Skin of body (tissue), 2 donors: ENCODE data around the gene TAF15. TPM values are rescaled to one million over a fixed set of nuclear protein-coding genes. Genes with fewer than 3 reads are reported as not detected.

Experiments used
- DNase-seq: peaks from one replicate; lab custom pipeline; 2025; lab: John Stamatoyannopoulos, UW
- total RNA-seq: library from RNA; depleted of rRNA; stranded (reverse); fragments of >200 nt; gene quantifications from one replicate; pipeline ENCODE4 v1.2.3, GENCODE V29; 2014

TAF15 gene
- total RNA-seq, 1 donor from 2014 or later, result 85.4 TPM

DNA sequence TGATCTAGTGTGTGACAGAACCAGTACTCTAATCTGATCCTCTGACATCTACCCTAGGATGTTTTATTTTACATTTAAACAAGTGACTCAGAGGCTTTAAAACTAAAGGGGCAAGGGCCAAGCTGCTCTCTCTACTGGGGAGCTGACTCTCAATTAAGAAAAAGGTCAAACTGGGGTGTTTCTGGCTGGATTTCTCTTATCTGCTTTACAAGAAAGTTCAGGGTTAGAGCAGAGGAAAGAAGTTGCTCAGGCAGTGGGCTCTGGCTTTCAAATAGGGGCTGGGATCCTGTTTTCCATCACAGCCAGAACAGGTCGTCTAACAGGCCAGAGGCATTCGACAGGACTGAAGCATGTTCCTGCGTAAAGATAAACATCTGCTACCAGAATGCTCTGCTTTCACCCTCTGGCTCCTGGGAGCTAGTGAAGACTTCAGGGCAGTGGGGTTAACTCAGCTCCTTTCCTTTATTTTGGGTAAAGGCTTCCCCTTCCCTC, 22.3 kb upstream of the TAF15 start:
- no peak for DNase-seq

DNA sequence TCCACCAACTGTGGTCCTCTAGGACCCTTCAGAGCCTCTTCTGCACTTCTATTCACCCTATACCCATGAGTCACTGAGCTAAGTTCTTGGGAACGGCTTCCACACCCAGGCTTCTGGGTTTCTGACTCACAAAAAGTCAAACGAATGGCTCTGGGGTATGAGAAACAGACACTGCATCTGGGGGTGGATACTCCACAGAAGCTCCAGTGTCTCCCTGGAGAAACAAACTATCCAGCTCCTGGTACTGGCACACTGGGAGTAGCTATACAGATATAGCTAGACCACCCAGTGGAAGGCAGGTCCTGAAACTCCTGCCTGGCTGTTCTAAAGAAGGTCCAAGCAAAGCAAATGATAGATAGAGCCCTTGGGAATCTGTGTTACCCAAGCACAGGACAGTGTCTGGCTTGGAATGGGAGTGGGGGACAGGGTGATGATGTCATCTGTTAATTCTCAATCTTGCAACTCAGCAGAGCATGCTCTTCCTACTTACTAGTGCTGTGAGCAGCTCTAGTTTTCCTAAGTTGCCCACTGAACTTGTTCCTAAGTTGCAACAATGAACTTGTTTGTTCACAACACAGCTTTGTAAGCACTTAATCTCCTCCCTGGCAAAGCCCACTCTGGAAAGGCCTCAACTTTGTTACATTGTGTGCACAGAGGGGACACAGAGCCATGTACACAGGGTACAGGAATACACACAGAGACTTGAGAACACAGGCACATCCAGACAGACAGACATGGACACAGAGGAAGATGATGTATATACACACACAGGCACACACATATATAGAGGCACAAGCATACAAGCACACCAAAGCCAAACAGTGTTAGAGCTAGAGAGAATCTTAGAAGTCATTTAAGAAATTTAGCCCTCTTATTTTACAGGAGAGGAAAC, 20.6 kb upstream of the TAF15 start:
- no peak for DNase-seq

DNA sequence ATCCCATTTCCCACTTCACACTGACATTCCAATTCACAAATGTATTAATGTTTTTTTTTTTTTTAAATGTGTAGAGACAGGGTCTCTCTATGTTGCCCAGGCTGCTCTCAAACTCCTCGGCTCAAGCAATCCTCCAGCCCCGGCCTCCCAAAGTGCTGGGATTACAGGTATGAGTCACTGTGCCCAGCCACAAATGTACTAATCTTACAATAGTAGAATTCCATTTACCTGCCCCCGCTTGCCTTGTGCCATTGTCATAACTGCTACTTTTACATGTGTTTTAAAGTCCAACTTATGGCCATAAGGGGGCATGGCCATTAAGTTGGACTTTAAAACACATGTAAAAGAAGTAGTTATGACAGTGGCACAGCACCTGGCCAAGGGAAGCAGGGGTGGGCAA, 18.4 kb upstream of the TAF15 start:
- DNase-seq, result no peak

DNA sequence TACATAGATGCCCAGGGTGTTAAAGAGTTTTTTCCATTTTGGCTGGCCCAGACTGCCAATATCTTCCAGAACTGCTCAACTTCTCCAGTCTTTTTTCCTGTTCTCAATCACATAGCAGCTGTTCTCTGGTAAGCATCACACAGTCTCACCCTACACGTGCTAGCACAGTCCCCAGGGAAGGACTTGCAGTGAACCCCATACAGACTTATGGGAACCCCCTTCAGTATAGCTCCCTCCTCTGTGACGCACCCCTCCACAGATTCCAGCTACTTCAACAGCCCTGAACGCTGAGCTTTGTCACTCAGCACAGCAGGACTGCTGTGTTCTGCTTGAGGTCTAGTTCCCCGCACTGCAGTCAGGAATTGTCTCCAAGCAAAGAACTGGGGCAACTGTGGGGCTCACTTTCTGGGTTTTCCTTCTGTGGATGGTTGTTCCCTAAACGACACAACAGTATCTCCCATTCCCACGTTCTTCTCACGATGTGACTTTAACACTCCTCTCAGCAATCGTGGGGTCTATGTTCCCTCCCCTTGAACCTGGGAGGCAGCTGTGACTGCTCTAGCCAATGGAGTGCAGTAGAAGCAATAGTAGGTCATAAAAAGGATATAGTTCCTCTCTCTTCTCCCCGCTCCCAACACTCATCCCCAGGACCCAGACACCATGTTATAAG, 17.5 kb upstream of the TAF15 start:
- no peak for DNase-seq

DNA sequence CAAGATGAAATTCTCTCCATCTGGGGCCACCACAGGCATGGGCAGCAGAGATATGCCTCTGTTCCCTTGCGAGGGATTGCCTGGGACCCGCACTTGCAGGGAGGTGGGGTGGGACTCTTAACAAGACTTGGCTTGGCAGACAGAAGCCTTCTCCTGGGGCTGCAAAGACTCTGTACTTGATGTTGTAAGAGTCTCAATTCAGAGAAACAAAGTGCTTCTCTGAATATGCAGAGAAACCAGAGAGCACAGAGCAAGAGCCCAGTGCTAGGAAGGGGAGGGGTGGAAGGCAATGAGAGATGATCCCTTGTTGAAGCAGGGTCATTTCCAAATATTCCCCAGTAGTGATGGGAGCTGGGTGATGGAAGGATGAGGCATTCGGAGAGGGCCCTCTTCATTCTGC, 16.0 kb upstream of the TAF15 start:
- no peak for DNase-seq

DNA sequence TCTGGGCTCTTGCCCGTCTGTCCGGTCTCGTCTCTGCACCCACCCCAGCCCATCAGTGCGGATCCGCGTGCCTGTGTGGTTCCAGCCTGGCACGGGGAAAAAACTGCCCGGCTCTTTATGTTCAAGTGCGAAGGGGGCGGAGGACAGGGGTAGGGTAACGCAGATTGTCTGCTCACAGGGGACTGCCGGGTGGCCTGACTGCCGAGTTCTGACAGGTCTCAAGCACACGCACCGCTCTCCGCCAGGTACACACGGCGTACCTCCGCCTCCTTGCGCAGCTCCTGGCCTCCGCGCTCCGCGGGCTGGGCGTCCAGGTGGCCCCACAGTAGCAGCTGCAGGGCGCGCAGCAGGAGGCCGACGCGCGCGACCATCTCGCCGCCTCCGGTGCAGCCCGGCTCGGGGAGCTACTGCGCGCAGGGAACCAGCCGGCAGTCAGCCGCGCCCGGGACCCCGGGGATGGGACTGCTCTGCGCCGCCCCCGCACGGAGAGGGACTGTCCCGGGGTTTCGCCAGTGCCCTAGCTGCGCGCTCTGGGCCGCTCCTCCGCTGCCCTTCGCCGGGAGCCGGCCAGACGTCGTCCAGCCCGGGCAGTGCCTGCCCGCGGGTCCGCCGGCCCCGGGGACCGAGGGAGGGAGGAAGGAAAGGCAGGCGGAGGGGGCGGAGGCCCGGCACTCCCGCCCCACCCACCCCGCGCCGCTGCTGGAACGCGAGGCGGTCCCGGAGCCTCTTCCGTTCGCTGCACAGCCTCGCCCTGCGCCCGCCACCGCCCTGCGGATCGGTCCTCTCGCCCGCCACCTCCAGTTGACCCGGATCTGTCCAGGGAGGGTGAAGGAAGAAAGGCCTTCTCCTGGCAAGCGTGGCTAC, 14.0 kb upstream of the TAF15 start, which contains the start of gene MMP28:
Gene MMP28, minus strand, starts transcription at position 635 of the 864 bp plus-strand sequence. Its CDS starts 264 bp downstream, at position 371.
- no peak for DNase-seq

DNA sequence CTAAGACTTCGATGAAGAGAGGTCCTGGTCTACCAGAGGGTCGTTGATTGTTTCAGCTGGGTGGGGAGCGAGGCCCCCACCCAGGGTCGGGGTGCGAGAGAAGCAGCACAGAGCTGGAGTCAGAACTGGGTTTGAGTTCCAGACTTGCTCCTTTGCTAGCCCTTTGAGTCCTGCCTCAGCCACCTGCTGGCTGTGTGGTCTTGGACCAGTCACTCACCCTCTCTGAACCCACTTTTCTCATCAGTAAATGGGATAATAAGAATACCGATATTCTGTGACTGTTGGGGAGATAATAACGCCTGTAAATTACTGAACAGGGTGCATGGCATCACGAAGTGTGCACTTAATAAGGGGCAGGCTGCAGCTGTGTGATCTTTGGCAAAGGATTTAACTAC, 13.4 kb upstream of the TAF15 start:
- DNase-seq, result no peak

DNA sequence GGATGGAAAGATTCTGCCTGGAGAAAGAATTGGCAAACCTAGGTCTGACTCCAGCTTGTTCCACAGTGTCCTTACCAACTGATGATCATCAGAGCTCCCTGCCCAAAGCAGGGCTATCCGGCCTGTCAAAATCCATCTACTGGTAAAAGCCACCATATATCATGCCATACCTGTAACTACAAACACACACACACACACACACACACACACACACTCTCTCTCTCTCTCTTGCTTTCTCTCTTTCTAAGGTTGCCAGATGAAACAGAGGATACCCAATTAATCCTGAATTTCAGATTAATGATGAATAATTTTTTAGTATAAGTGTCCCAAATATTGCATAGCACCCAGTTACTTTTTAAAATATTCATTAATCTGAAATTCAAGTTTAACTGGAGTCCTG, 12.3 kb upstream of the TAF15 start:
- DNase-seq, result no peak

DNA sequence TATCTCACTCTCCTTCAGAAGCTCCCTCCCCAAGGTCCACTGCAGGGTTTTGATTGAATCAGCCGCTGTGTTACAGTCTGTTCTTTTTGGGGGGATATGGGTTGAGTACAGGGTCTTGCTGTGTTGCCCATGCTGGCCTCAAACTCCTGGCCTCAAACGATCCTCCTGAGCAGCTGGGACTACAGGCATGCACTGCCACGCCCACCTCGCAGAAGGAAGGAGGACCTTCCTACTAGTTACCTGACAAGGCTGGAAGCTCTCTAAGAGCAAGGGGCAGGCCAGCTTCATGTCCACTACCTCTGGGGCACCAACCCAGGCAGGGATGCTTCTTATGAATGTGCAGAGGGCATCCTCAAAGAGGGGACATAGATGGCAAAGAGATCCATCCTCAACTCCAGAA, 11.9 kb upstream of the TAF15 start:
- no peak for DNase-seq

DNA sequence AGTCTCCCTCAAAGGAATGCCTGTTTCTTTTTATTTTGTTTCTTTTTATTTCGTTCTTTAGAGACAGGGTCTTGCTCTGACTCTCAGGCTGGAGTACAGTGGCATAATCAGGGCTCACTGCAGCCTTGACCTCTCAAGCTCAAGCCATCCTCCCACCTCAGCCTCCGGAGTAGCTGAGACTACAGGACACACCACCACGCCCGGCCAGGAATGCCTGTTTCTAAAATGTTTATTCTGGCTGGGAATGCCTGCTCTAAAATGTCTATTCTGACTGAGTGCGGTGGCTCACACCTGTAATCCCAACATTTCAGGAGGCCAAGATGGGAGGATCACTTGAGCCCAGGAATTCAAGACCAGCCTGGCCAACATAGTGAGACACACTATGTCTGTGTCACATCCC, 11.4 kb upstream of the TAF15 start:
- DNase-seq, result no peak

DNA sequence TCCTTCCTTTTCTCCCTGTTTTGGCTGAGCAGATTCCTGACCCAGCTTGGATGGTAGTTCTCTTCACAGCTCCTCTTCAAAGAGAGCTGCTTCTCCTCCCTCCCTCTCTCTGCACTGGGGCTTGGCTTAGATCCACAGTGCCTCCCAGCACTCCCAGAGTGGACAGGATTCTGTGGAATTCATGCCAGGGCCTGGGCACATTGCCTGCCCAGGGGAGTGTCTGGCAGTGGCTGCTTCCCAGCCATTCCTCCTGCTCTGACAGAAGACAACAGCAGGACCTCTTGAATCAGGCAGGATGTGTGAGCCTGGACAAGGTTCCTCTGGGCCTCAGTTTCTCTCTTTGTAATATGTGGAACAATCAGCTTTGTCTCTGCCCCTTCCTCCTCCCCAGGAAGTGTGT, 9.3 kb upstream of the TAF15 start:
- DNase-seq, result no peak

DNA sequence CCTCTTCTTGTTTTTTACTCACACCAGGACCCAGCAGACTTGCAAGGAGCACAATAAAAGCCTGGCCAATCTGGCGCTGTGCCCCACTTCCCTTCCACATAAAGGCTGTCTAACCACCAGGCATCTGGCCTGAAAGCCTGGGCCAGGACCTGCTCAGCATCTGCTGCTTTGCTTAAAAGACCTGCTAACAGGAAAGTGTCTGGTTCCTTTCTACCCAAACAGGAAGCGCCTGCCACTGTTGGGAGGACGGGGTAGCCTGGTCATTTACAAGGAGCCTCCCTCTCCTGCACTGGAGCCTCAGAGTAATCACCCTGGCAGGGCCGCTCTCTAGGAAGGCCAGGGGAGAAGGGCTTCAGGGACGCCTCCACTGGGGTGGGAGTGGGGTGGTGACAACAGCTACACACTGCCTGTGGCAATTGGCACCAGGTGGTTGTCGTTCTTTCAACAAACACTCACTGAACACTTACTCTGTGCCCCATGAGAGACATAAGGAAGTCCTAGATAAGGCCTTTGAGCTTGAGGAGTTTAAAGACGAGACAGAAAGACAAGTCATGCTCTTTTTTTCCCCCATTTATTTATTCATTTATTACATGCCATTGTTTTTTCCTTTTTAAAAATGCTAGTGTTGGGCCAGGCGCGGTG, 7.6 kb upstream of the TAF15 start:
- DNase-seq, result peak; percentile 48

DNA sequence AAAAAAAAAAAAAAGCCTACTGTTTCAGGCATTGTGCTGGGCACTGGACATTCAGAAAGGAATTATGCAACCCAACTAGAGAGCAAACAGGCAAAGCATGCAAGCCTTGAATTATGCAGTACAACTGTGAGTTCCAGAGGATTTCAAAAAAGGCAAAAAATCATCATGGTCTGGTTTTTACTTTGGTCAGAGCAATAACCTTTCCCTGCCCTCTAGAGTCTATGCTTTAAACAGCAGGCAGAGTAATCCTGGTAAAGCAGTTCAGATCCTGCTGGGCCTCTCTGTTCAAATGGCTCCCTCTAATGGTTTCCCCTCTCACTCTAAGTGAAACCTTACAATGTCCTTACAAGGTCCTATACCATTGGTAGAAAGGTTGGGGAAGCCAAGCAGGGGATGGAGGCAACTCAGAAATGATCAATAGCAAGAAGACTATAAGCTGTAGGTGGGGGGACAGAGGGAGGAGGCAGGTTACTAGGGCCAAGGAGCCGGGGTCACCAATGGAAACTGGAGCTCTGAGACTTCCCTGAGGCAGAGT, 4.6 kb upstream of the TAF15 start:
- DNase-seq, result peak; percentile 87

DNA sequence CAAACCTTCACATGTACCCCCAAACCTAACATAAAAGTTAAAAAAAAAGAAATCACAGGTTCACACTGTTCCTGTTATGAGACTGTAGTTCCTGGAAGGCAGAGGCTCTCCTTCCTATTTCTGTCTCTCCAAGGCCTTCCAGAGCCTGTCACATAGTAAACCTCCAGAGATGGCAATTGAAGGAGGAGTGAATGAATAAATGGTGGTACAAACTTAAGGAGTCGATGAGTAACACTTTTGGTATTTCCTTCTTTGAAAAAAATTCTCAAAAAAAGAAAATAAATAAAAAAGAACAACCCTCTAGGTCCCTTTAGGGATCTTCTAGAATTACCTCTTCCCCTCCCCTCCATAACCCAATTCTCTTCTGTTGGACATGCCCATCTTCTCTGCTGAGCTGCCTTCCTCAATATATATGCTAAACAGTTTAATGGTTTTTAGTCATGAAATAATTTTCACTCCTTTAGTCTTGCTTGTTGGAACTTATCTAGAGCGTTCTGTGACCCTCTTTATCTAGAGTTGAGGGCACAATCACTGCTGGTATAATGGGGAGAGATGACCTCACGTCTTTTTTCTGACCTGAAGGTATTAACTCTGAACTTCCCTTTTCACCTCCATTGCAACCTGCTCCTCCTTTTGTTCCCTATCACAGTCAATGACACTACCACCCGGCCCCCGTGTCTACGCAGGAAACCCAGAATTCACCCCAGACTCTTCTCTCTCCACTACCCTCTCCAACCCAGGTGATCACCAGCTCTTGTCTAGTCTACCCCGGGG, 1.7 kb upstream of the TAF15 start:
- no peak for DNase-seq

DNA sequence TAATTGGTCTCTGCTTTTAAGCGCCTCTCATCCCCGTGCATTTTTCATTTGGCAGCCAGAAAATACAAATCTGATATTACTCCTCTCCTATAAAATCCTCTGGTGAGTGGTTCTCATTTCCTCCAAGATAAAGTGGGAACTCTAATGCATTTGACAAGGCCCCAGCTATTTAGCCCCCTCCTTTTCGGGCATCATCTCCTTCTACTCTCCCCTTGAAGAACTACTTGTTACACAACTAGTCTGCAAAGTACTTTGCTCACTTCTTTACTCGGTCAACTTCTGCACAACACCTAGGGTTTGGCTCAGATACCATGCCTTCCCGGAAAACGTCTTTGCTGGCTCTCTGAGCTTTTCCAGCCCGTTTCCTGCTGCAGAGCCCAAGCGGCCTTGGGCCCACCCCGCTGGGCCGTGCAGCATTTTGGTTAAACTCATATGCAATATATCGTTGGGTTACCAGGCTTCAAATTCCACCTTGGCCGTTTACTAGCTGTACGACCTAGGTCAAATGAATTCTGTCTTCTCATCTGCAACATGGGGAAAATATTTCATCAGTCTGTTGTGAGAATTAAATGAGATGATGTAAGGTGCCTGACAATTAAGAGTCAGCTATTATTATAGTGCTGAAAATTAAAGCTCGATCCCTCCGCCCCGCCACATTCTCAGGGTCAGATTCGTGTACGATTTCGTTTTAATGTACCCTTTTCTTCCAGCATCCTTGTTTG, 883 bp upstream of the TAF15 start:
- no peak for DNase-seq

DNA sequence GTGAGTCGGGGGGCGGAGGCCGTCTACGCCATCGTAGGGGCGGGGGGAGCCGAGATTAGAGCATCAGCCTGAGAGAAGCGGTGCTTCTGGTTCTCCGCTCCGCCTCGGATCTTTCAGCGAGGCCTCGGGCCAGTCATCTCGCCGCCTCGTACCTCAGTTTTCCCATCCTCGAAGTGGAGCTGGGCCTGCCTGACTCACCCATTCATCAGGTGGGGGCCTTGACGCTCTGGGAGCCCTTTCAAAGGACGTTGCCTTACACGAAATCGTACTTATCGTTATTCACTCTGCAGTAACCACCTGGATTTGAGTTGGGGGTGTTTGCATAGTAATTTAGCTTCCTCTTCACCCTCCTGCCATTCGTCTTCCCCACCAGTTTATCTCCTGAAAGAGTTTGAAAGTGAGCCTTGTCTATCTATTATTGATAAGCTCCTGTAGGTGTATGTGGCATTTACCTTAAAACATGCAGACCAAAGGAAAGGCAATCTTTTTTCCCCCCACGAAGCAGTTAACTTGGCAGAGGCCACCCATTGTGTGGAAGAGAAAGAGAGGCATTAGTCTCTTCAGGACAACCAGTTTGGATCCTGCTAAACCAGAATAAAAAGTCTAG, 674 bp downstream of the TAF15 start:
- no peak for DNase-seq

DNA sequence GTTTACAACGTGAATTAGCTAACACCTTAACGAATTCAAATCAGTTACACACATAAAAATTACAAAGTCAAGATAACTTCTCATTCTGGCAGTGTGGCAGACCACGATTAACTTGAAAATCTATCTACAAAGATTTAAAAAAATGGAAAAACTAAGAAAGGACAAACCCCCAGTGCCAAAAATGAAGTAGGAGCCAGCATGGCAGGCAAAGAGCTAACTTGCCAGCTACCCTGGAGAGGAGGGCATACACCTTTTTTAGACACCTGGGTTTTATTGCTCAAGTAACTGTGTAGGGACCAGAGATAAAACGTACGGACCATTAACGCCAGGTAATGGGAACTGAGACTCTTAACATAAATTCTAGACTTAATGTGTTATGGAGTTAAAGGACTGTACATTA, 2.5 kb downstream of the TAF15 start:
- DNase-seq, result no peak

DNA sequence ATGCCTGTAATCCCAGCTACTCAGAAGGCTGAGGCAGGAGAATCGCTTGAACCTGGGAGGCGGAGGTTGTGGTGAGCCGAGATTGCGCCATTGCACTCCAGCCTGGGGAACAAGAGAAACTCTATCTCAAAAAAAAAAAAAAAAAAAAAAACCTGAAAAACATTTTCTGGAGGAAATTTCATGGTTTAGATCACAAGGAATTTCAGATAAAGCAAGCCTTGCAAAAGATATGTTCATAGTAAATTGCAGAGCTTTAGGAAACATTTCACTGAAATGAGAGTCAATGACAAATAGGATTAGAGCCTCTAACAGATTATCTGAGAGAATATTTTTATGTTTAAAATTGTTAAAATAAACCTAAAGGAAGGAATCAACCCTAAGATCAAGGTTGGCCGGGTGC, 3.2 kb downstream of the TAF15 start:
- DNase-seq, result no peak

DNA sequence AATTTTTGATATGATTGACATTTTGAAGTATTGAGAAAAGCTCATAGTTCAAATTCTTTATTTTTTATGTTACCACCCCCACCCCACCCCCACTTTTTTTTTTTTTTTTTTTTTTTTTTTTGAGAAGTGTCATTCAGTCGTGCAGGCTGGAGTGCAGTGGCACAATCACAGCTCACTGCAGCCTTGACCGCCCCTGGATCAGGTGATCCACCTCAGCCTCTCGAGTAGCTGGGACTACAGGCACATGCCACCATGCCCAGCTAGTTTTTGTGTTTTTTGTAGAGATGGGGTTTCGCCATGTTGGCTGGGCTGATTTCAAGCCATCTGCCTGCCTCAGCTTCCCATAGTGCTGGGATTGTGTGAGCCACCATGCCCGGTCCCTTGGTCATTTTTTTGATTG, 7.4 kb downstream of the TAF15 start:
- DNase-seq, result no peak
